Measurements from ENCODE around the gene LMOD2. TPM values are rescaled to one million over a fixed set of nuclear protein-coding genes. Genes with fewer than 3 reads are reported as not detected.

The LMOD2 gene
- total RNA-seq, 2 experiments from 2014 or later = not detected

- POLR2A ChIA-PET = no interaction called here
- H3K36me3 Mint-ChIP-seq = peaks cover 7% of the 10 kb centered on the region
- no peaks in the 10 kb centered on the region for H3K27me3 Mint-ChIP-seq
- DNase-seq (no peak), ATAC-seq (ENCODE audit: low read depth) (no peak)
- no peak overlapping the region for H3K4me3 Mint-ChIP-seq
- H3K4me1 Mint-ChIP-seq = no peaks in the 10 kb centered on the region
- H3K9me3 Mint-ChIP-seq = no peaks in the 10 kb centered on the region
- no peak overlapping the region for H3K27ac Mint-ChIP-seq
These were observed 34.9 kb downstream of the LMOD2 start for GRCh38 chr7:123690550-123690949.

DNA sequence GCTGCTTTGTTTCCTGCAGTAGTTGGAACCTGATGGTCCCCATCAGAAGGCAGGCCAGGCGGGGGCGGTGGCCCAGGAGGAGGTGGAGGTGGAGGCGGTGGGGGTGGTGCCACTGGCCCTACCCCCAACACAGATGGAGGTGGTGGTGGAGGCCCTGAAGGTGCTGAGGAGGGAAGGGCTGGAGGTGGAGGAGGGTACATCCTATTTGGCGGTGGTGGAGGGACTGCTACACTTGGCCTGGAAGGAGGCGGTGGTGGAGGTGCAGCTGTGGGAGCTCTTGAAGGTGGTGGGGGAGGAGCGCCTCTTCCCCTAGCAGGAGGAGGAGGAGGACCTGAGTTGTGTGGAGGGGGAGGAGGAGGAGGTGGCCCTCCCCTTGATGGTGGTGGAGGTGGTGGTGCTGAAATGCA is 36.8 kb downstream of the LMOD2 start:
- Mint-ChIP-seq H3K36me3 (peaks cover 8% of the 10 kb centered on the region), H3K27me3 (no peaks in the 10 kb centered on the region), H3K9me3 (no peaks in the 10 kb centered on the region), H3K4me3 (no peak overlapping the region), H3K4me1 (peaks cover 1% of the 10 kb centered on the region), H3K27ac (no peak overlapping the region)
- POLR2A ChIA-PET = interaction anchor here (0.6 kb wide), 1 partner anchor 101 kb away, joined by 3 read pairs; no protein-coding TSS in a partner anchor
- DNase-seq = no peak
- ATAC-seq (ENCODE audit: low read depth) = no peak

DNA sequence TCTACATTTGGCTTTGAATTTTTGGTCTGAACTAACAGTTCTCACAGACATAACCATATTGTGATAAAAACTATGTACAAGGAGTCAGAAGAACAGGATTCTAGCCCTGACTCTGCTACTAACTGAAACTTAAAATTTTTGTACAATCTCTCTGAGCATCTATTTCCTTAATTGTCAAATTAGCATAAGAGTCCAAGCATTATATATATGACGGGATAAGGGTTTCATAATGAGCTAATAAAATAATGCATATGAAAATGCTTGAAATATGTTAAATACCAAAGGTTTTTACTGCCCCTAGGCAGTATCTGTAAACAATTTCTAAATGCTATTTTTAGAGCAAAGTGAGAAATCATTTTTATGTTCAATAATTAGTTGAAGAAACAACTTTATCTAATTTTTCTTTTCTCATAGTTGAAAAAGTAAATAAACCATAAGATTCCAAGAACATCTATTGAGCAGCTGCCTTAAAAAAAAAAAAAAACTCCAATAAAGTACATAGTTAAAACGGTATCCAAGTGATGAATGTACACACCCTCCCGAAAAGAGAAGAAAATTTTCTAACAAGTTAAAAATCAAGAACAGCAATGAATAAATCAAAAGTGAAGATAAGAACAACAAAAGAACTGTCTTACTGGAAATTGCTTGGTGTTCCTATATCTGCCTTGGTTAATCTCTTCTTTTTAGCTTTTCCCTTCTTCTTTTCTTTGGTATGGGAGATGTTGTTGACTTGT is 40.4 kb downstream of the LMOD2 start:
- POLR2A ChIA-PET = no interaction called here
- H3K27me3 Mint-ChIP-seq = no peaks in the 10 kb centered on the region
- H3K36me3 Mint-ChIP-seq = peaks cover 6% of the 10 kb centered on the region

DNA sequence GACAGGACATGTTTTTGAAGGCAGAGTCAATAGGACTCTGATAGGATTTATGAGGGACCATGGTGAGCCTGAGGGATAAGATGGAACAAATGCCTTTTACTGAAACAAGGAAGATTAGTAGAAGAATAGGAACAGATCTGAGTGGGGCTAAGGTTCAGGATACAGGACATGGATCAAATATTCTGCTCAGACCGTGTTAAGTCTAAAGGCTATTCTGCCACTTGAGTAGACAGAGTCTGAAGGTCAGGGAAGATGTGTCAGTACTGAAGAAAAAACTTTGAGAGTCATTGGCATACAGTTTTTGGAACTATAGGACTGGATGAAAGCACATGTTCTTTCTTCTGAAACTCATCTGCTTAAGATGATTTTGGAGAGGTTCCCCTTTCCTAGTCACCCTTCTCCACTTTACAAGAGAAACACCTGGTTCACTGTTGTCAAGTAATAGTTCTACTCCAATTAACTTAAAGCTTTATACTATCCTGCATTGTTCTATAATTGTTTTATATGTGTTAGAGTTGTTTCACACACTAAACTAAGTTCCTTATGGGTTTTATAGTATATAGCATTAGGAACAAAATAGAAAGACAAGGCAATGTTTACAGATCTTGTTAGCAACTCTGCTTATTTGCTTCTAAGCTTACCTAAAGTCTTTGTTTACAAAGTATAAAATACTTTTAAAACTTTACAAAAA is 49.7 kb downstream of the LMOD2 start:
- POLR2A ChIA-PET = no interaction called here
- H3K27me3 Mint-ChIP-seq = no peaks in the 10 kb centered on the region
- H3K36me3 Mint-ChIP-seq = peaks cover 18% of the 10 kb centered on the region
- H3K27ac Mint-ChIP-seq = no peak overlapping the region
- ATAC-seq (ENCODE audit: low read depth) = no peak
- DNase-seq = no peak
- no peaks in the 10 kb centered on the region for H3K9me3 Mint-ChIP-seq
- H3K4me1 Mint-ChIP-seq = peaks cover 16% of the 10 kb centered on the region
- no peak overlapping the region for H3K4me3 Mint-ChIP-seq

More for the DNA sequence above, 40.4 kb downstream of the LMOD2 start:
- Mint-ChIP-seq H3K27ac (no peak overlapping the region), H3K4me3 (no peak overlapping the region), H3K4me1 (peaks cover 1% of the 10 kb centered on the region), H3K9me3 (no peaks in the 10 kb centered on the region)
- no peak for DNase-seq
- ATAC-seq (ENCODE audit: low read depth) = no peak

- Mint-ChIP-seq H3K4me1 (peaks cover 50% of the 10 kb centered on the region), H3K4me3 (no peak overlapping the region), H3K36me3 (peaks cover 23% of the 10 kb centered on the region), H3K27me3 (no peaks in the 10 kb centered on the region), H3K9me3 (no peaks in the 10 kb centered on the region), H3K27ac (no peak overlapping the region)
- ATAC-seq (ENCODE audit: low read depth) (no peak), DNase-seq (no peak)
- POLR2A ChIA-PET = interaction anchor here (2.4 kb wide), 1 partner anchor 39 kb away, joined by 11 read pairs; the partner anchor contains the start of gene WASL
These were observed 53.9 kb downstream of the LMOD2 start for GRCh38 chr7:123709525-123709924.

GRCh38 chr7:123710683-123711082 is 55.0 kb downstream of the LMOD2 start:
- H3K27me3 Mint-ChIP-seq = no peaks in the 10 kb centered on the region
- H3K9me3 Mint-ChIP-seq = no peaks in the 10 kb centered on the region
- peak overlapping the region; percentile 9 for H3K27ac Mint-ChIP-seq
- H3K36me3 Mint-ChIP-seq = peaks cover 23% of the 10 kb centered on the region
- no peak for DNase-seq
- H3K4me1 Mint-ChIP-seq = peaks cover 51% of the 10 kb centered on the region
- ATAC-seq (ENCODE audit: low read depth) = no peak
- peak overlapping the region; percentile 40 for H3K4me3 Mint-ChIP-seq
- POLR2A ChIA-PET = no interaction called here

GRCh38 chr7:123711832-123712293 is 56.2 kb downstream of the LMOD2 start:
- no peak for DNase-seq

DNA sequence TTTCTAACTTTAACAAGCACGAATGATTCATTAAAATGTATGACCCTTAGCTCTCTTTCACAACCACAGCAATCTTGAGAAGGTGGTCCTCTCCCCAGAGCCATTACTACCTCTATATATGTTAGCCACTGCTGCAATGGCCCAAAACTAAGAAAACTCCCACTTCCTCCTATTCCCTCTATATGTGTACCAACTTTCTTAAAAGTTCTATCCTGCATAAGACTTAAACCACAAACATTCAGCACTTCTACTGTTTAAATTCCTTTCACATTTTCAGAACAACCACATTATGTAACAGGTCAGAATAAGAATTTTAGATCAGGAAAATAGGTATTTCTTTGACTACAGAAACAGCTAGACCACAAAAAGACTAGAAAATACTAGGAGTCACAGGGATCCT is 57.0 kb downstream of the LMOD2 start:
- H3K4me3 Mint-ChIP-seq = peak overlapping the region; percentile 63
- peaks cover 57% of the 10 kb centered on the region for H3K4me1 Mint-ChIP-seq
- peaks cover 26% of the 10 kb centered on the region for H3K36me3 Mint-ChIP-seq
- POLR2A ChIA-PET = interaction anchor here (0.9 kb wide), 1 partner anchor 35 kb away, joined by 3 read pairs; no protein-coding TSS in a partner anchor
- DNase-seq (no peak), ATAC-seq (ENCODE audit: low read depth) (no peak)
- peak overlapping the region; percentile 37 for H3K27ac Mint-ChIP-seq
- H3K9me3 Mint-ChIP-seq = no peaks in the 10 kb centered on the region
- H3K27me3 Mint-ChIP-seq = no peaks in the 10 kb centered on the region

More at GRCh38 chr7:123711832-123712293, 56.2 kb downstream of the LMOD2 start:
- Mint-ChIP-seq H3K4me1 (peaks cover 55% of the 10 kb centered on the region), H3K36me3 (peaks cover 26% of the 10 kb centered on the region), H3K27me3 (no peaks in the 10 kb centered on the region), H3K4me3 (peak overlapping the region; percentile 63), H3K27ac (peak overlapping the region; percentile 55), H3K9me3 (no peaks in the 10 kb centered on the region)
- ATAC-seq (ENCODE audit: low read depth) = peak; percentile 78
- POLR2A ChIA-PET = interaction anchor here (0.9 kb wide), 1 partner anchor 36 kb away, joined by 3 read pairs; no protein-coding TSS in a partner anchor

Other genes starting within 250 kb of the LMOD2 start
- gene IQUB, start 121.3 kb upstream of the LMOD2 start, total RNA-seq = not detected
- 10 to 100 TPM; 51.7 to 56.1 TPM for gene NDUFA5, start 98.0 kb upstream of the LMOD2 start, total RNA-seq
- gene ASB15, start 54.0 kb upstream of the LMOD2 start, total RNA-seq = not detected
- gene WASL, start 93.1 kb downstream of the LMOD2 start, total RNA-seq = 10 to 100 TPM; 11.8 to 12.0 TPM
- gene HYAL4, start 189.3 kb downstream of the LMOD2 start, total RNA-seq = not detected